Measurements from ENCODE around the gene PPCS.
"Not testable (repeated sequence)": the region's sequence is repeated elsewhere in the genome, so short reads cannot be mapped to it uniquely, and the experiment has no call there.

Gene PPCS

DNA sequence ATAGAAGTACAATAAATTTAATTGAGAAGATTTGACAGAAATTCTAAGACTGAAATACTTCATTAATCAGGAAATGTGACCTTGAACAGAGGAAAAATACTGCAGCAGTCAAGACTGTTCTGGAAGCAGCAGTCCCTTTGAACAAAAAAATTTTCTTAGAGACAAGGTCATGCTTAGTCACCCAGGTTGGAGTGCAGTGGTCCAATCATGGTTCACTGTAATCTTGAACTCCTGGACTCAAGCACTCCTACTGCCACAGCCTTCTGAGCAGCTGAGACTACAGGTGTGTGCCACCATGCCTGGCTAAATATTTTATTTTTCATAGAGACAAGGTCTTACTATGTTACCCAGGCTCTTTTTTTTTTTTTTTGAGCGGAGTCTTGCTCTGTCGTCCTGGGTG is 4.9 kb downstream of the PPCS start:
- Histone ChIP-seq H3K36me3 (ENCODE audit: control insufficient read depth, insufficient read depth, low read length) (no peaks in the 10 kb centered on the region), H3K4me1 (ENCODE audit: control insufficient read depth, insufficient read depth, low read length) (peaks cover 11% of the 10 kb centered on the region)

DNA sequence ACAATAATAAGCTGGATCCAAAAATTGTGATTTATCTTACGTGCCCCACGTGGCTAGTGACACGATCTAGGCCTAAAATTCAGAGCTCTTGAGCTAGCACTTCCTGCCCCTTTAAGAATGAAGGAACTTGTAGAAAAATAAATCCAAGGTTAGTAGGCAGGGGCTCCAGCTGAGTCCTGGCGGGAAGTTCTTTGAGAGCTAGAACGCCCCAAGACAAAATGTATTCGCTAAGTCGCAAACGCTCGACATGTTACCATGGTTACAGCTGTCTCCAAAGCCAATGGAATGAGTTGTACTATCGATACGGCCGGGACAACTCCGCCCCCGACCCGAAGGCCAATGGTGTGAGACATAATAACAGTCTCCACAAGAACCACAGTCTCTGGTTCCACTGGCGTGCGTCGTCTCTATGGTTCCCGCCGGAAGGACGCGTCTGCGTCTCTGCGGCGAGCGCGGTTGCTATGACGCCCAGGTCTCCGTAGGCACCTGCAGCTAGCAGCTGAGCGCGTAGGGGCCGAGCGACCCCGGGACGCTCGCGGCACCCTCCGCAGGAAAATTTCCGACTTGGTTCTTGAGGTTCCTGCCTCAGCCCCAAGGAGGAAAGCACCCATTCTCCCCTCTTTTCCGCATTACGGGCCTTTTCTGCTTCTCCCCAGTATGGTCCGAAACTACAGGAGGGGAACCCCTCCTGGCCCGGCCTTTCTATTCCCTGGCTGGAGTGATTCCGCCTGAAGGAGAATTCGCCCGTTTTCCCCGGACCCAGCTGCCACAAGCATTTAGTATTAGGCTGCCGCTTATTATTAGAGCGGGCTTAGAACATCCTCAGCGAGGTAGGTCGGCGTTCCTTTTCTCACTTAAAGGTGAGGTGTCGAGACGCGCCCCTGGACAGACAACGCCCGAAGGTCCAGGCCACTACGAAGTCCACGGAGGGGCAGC is 6.8 kb downstream of the PPCS start, which contains the start of gene CCDC30:
Gene CCDC30, plus strand, starts transcription at position 459 of the 936 bp plus-strand sequence. CDS start 17,266 bp downstream, outside the sequence.
- Histone ChIP-seq H3K36me3 (ENCODE audit: control insufficient read depth, insufficient read depth, low read length) (no peaks in the 10 kb centered on the region), H3K9me3 (ENCODE audit: control insufficient read depth, low read length) (no peaks in the 10 kb centered on the region), H3K4me1 (ENCODE audit: control insufficient read depth, insufficient read depth, low read length) (no peaks in the 10 kb centered on the region), H3K4me3 (ENCODE audit: low read length) (peak within 1 kb of the TSS; percentile 44), H3K27me3 (ENCODE audit: control insufficient read depth, insufficient read depth, low read length) (no peaks in the 10 kb centered on the region), H3K9ac (ENCODE audit: low read length) (peak within 1 kb of the TSS; percentile 57)

More for the DNA sequence above, 4.9 kb downstream of the PPCS start:
- H3K27me3 ChIP-seq (ENCODE audit: control insufficient read depth, insufficient read depth, low read length), result no peaks in the 10 kb centered on the region
- H3K9ac ChIP-seq (ENCODE audit: low read length), result no peak overlapping the region
- H3K9me3 ChIP-seq (ENCODE audit: control insufficient read depth, low read length), result no peaks in the 10 kb centered on the region
- no peak overlapping the region for H3K4me3 ChIP-seq (ENCODE audit: low read length)

DNA sequence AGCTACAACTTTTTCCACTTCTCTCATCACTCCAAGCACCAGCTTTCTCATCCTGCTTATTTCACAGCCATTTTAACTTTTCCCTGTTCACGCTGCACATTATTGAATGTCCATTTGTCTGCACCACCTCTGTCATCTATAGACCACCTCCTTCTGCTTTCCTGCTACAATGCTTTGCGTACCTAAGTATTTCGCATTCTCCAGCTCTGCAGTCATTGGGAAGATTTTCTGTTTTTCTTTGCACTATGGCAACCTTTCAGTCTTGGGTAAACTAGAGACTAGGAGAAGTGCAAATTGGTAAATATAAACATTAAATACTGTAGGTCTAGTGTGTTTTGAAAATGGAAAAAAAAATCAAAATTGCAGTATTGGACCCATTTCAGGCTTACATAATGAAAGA is 7.6 kb downstream of the PPCS start:
- no peak overlapping the region for H3K4me3 ChIP-seq (ENCODE audit: low read length)
- no peak overlapping the region for H3K9ac ChIP-seq (ENCODE audit: low read length)
- H3K36me3 ChIP-seq (ENCODE audit: control insufficient read depth, insufficient read depth, low read length), result no peaks in the 10 kb centered on the region
- no peaks in the 10 kb centered on the region for H3K27me3 ChIP-seq (ENCODE audit: control insufficient read depth, insufficient read depth, low read length)
- no peaks in the 10 kb centered on the region for H3K4me1 ChIP-seq (ENCODE audit: control insufficient read depth, insufficient read depth, low read length)
- H3K9me3 ChIP-seq (ENCODE audit: control insufficient read depth, low read length), result no peaks in the 10 kb centered on the region

DNA sequence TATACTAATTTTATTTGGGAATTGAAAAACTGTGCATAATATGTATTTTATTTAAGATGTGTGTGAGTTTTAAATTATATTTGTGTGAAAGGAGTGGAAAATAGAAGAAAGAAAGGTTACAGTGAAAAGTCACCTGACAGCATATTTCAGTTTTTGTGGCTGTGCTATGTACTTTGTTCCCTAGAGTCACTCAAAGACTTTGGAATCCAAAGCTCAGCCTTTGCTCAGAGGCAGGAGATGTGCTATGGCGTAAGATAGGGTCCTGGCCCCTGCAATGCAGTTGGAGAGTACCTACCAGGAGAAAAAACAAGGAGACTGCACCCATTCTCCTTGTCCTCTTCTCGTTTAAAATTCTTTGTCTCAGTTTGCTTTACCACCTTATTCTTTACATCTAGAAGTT is 9.7 kb downstream of the PPCS start:
- Histone ChIP-seq H3K27me3 (ENCODE audit: control insufficient read depth, insufficient read depth, low read length) (no peaks in the 10 kb centered on the region), H3K4me1 (ENCODE audit: control insufficient read depth, insufficient read depth, low read length) (no peaks in the 10 kb centered on the region), H3K9me3 (ENCODE audit: control insufficient read depth, low read length) (no peaks in the 10 kb centered on the region), H3K4me3 (ENCODE audit: low read length) (no peak overlapping the region), H3K9ac (ENCODE audit: low read length) (no peak overlapping the region), H3K36me3 (ENCODE audit: control insufficient read depth, insufficient read depth, low read length) (no peaks in the 10 kb centered on the region)

DNA sequence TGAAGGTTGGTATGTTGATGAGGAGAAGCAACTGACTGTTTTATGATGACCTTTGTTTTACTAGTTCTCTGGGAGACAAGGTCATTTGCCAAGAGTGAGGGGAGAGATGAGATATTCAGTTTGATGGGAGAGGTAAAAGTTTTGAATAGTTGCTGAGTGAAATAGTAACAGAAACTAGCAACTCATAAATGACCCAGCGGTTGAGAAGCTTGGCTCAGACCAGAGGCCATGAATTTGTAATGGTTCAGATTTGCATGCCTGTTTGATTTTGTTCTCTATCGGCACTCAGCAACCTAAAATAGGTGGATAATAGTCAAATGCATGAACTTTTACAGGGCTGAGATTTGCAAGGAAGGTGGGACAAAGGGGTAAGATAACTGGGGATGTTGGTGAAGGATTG is 13.4 kb downstream of the PPCS start:
- H3K4me1 ChIP-seq (ENCODE audit: control insufficient read depth, insufficient read depth, low read length), result no peaks in the 10 kb centered on the region

DNA sequence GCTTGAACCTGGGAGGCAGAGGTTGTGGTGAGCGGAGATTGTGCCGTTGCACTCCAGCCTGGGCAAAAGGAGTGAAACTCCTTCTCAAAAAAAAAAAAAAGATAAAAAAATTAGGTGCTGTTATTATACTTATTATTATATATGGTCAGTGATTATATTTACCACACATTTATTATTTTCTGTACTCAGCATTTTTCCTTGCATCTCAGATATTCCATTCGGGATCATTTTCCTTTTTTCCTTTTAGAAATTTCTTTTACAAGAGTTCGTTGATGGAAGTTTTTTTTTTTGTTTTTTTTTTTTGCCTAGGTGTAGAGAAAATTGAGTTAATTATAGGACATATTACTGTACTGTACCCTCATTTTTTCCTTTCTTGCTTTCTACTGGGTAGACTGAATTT is 20.3 kb downstream of the PPCS start:
- no peaks in the 10 kb centered on the region for H3K27me3 ChIP-seq (ENCODE audit: control insufficient read depth, insufficient read depth, low read length)
- H3K4me1 ChIP-seq (ENCODE audit: control insufficient read depth, insufficient read depth, low read length), result no peaks in the 10 kb centered on the region
- H3K36me3 ChIP-seq (ENCODE audit: control insufficient read depth, insufficient read depth, low read length), result no peaks in the 10 kb centered on the region
- H3K4me3 ChIP-seq (ENCODE audit: low read length), result no peak overlapping the region
- no peak overlapping the region for H3K9ac ChIP-seq (ENCODE audit: low read length)
- H3K9me3 ChIP-seq (ENCODE audit: control insufficient read depth, low read length), result no peaks in the 10 kb centered on the region

More for the DNA sequence above, 13.4 kb downstream of the PPCS start:
- Histone ChIP-seq H3K36me3 (ENCODE audit: control insufficient read depth, insufficient read depth, low read length) (no peaks in the 10 kb centered on the region), H3K9me3 (ENCODE audit: control insufficient read depth, low read length) (no peaks in the 10 kb centered on the region), H3K4me3 (ENCODE audit: low read length) (no peak overlapping the region), H3K9ac (ENCODE audit: low read length) (no peak overlapping the region), H3K27me3 (ENCODE audit: control insufficient read depth, insufficient read depth, low read length) (no peaks in the 10 kb centered on the region)

DNA sequence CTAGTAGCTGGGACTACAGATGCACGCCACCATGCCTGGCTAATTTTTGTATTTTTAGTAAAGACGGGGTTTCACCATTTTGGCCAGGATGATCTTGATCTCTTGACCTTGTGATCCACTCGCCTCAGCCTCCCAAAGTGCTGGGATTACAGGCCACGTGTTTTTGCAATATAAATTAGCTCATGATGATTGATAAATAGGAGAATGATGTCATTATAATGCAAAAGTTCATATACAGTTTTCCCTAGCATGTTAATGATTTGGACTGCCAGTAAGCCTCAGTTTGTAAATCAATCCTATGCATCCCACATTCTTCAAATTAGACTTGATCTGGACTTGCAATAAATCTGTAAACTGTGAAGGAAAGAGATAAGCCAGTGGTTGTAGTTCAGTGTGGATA is 21.0 kb downstream of the PPCS start:
- H3K4me3 ChIP-seq (ENCODE audit: low read length); H3K4me1 ChIP-seq (ENCODE audit: control insufficient read depth, insufficient read depth, low read length); H3K9ac ChIP-seq (ENCODE audit: low read length); H3K36me3 ChIP-seq (ENCODE audit: control insufficient read depth, insufficient read depth, low read length); H3K9me3 ChIP-seq (ENCODE audit: control insufficient read depth, low read length); H3K27me3 ChIP-seq (ENCODE audit: control insufficient read depth, insufficient read depth, low read length): not testable (repeated sequence)

DNA sequence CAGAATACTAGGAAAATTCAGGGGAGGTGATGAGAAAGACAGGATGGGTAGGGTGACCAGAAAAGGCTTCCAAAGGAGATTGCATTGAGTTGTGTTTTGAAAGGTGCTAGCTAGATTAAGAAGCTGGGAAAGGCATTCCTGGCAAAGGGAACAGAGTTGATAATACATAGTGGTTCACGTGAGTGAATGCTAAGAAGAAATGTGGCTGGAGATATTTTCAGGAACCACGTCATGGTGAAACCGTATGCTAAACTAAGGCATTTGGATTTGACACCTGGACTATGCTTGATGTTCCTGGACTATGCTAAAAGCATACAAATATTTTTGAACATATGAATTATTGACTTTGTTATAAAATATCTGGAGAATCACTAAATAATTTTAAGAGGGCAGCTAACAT is 21.4 kb downstream of the PPCS start:
- H3K27me3 ChIP-seq (ENCODE audit: control insufficient read depth, insufficient read depth, low read length), result no peaks in the 10 kb centered on the region
- H3K4me1 ChIP-seq (ENCODE audit: control insufficient read depth, insufficient read depth, low read length), result no peaks in the 10 kb centered on the region
- no peak overlapping the region for H3K9ac ChIP-seq (ENCODE audit: low read length)
- H3K9me3 ChIP-seq (ENCODE audit: control insufficient read depth, low read length), result no peaks in the 10 kb centered on the region
- no peak overlapping the region for H3K4me3 ChIP-seq (ENCODE audit: low read length)
- no peaks in the 10 kb centered on the region for H3K36me3 ChIP-seq (ENCODE audit: control insufficient read depth, insufficient read depth, low read length)

DNA sequence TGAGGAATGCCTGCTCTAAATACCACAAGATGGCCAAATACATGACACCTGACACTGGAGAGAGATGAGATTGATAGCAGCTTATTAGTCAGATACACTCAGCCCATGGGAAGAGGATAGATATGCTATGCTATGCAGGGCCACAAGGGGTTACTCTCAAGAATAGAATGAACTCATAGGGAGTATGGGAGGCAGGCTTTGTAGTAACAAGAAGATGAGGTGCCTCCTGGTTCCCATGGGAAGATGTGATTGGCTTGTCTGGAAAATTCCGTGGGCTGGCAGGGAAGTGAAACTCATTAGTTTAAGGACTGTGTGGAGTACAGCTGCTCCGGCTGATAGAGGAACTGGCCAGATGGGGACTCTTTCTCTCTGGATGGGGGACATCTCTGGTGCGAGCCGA is 23.3 kb downstream of the PPCS start:
- Histone ChIP-seq H3K9me3 (ENCODE audit: control insufficient read depth, low read length) (no peaks in the 10 kb centered on the region), H3K36me3 (ENCODE audit: control insufficient read depth, insufficient read depth, low read length) (no peaks in the 10 kb centered on the region), H3K4me3 (ENCODE audit: low read length) (no peak overlapping the region), H3K9ac (ENCODE audit: low read length) (no peak overlapping the region), H3K4me1 (ENCODE audit: control insufficient read depth, insufficient read depth, low read length) (no peaks in the 10 kb centered on the region), H3K27me3 (ENCODE audit: control insufficient read depth, insufficient read depth, low read length) (no peaks in the 10 kb centered on the region)

DNA sequence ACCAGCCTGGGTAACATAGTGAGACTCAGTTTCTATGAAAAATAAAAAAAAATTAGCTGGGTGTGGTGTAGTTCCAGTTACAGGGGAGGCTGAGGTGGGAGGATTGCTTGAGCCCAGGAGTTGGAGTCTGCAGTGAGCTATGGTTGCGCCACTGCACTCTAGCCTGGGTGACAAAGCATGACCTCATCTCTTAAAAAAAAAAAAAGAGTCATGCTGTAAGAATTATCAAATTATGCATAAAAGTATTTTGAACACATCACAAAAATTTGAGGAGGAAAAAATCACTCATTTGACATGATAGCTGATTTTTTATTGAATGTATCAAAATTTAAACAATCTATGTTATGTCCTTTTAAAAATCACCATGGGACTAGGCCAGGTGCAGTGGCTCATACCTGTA is 24.6 kb downstream of the PPCS start:
- Histone ChIP-seq H3K4me3 (ENCODE audit: low read length) (no peak overlapping the region), H3K9me3 (ENCODE audit: control insufficient read depth, low read length) (no peaks in the 10 kb centered on the region), H3K36me3 (ENCODE audit: control insufficient read depth, insufficient read depth, low read length) (no peaks in the 10 kb centered on the region), H3K4me1 (ENCODE audit: control insufficient read depth, insufficient read depth, low read length) (no peaks in the 10 kb centered on the region), H3K9ac (ENCODE audit: low read length) (no peak overlapping the region), H3K27me3 (ENCODE audit: control insufficient read depth, insufficient read depth, low read length) (no peaks in the 10 kb centered on the region)

DNA sequence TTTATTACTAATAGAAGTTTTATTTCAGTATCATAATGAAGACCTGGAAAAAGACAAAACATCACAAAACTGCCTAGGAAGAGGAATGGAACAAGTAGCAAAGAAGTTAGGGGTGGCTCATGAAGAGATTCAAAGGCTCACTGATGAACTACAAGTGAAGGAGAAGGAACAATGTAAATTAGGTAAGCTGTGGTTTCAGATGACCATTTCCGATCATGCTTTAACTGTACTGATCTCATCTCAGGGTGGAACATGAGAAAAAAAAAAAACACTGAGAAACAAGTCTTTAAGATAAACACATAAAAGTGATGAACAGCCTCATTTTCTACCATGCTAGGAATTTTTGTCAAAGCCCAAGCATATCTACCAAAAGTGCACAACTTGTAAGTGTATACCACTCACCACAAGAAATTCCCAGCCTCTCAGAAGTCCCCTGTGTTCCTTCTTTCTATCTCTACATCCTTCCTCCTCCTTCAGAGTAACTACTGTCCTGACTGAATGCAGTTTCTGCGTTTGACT is 26.4 kb downstream of the PPCS start:
- Histone ChIP-seq H3K9ac (ENCODE audit: low read length) (no peak overlapping the region), H3K9me3 (ENCODE audit: control insufficient read depth, low read length) (no peaks in the 10 kb centered on the region), H3K4me3 (ENCODE audit: low read length) (no peak overlapping the region), H3K27me3 (ENCODE audit: control insufficient read depth, insufficient read depth, low read length) (no peaks in the 10 kb centered on the region), H3K36me3 (ENCODE audit: control insufficient read depth, insufficient read depth, low read length) (no peaks in the 10 kb centered on the region), H3K4me1 (ENCODE audit: control insufficient read depth, insufficient read depth, low read length) (no peaks in the 10 kb centered on the region)

DNA sequence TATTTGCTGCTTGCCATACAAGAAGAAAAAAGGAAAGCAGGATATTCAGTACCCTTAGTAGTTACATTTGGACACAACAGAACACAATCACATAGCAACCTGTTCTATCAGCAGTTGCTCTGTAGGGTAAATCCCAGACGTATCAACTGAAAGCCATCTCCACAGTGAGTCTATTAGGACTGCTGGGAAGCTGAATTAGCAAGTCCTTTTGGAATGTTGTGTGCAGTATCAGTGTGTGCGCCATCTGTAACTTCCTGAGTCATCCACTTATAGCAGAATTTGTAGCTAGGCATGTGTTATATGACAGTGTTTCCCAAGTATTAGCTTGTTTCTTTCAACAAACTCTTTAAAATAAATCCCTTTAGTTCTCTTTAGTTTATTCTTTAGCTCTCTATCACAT is 28.0 kb downstream of the PPCS start:
- Histone ChIP-seq H3K4me3 (ENCODE audit: low read length) (no peak overlapping the region), H3K9ac (ENCODE audit: low read length) (no peak overlapping the region), H3K27me3 (ENCODE audit: control insufficient read depth, insufficient read depth, low read length) (no peaks in the 10 kb centered on the region), H3K4me1 (ENCODE audit: control insufficient read depth, insufficient read depth, low read length) (no peaks in the 10 kb centered on the region), H3K9me3 (ENCODE audit: control insufficient read depth, low read length) (no peaks in the 10 kb centered on the region), H3K36me3 (ENCODE audit: control insufficient read depth, insufficient read depth, low read length) (no peaks in the 10 kb centered on the region)

Data from mucosa of stomach (tissue), 1 donor.